ENCODE data around the gene LRRC75A. TPM values are rescaled to one million over a fixed set of nuclear protein-coding genes. Genes with fewer than 3 reads are reported as not detected.
"Not testable (repeated sequence)": the region's sequence is repeated elsewhere in the genome, so short reads cannot be mapped to it uniquely, and the experiment has no call there.

LRRC75A gene
- total RNA-seq, 2 donors from 2014 or later: 3.7 to 4.0 TPM

- Histone ChIP-seq H3K27me3 (replicated peaks; ENCODE audit: insufficient read depth) (no peaks in the 10 kb centered on the region), H3K4me3 (no peak overlapping the region), H3K4me1 (ENCODE audit: control insufficient read depth in 1 of 2, low read depth in 2 of 2) (peaks cover 3 to 11% of the 10 kb centered on the region in 2 donors), H3K36me3 (peaks cover 6% of the 10 kb centered on the region), H3K27ac (no peak overlapping the region), H3K9me3 (no peaks in the 10 kb centered on the region)
- TF ChIP-seq, protein P1, sequence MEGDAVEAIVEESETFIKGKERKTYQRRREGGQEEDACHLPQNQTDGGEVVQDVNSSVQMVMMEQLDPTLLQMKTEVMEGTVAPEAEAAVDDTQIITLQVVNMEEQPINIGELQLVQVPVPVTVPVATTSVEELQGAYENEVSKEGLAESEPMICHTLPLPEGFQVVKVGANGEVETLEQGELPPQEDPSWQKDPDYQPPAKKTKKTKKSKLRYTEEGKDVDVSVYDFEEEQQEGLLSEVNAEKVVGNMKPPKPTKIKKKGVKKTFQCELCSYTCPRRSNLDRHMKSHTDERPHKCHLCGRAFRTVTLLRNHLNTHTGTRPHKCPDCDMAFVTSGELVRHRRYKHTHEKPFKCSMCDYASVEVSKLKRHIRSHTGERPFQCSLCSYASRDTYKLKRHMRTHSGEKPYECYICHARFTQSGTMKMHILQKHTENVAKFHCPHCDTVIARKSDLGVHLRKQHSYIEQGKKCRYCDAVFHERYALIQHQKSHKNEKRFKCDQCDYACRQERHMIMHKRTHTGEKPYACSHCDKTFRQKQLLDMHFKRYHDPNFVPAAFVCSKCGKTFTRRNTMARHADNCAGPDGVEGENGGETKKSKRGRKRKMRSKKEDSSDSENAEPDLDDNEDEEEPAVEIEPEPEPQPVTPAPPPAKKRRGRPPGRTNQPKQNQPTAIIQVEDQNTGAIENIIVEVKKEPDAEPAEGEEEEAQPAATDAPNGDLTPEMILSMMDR (IDR thresholded peaks at IDR 0.05): no peak
- no peak for ATAC-seq (ENCODE audit: insufficient number of reproducible peaks, low FRiP score, low read depth)
- DNase-seq (ENCODE audit: low spot score): no peak
Measured at GRCh38 chr17:16459855-16460550, 32.0 kb downstream of the LRRC75A start.

DNA sequence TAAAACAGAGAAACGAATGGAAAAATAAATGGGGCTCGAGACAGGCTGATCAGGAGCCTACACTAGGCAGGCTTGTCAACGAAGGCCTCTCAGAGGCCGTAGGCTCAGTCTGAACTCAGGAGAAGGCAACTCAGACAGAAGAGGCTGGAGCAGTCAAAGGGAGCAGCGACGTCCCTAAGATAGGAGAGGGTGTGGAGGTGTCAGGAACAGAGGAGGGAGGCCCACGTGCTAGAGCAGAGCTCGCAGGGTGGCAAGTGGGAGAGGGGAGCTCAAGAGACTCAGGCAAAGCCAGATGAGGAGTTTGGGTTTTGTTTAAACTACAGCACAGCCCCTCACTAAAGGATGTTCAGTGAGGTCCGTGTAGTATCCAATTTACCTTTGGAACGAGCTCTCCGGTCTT, 32.7 kb downstream of the LRRC75A start:
- TF ChIP-seq, protein P1 (IDR thresholded peaks at IDR 0.05): no peak
- ATAC-seq (ENCODE audit: insufficient number of reproducible peaks, low FRiP score, low read depth) (no peak), DNase-seq (ENCODE audit: low spot score) (no peak)
- Histone ChIP-seq H3K36me3 (peaks cover 6% of the 10 kb centered on the region), H3K9me3 (no peaks in the 10 kb centered on the region), H3K27me3 (replicated peaks; ENCODE audit: insufficient read depth) (no peaks in the 10 kb centered on the region), H3K27ac (no peak overlapping the region), H3K4me3 (no peak overlapping the region), H3K4me1 (ENCODE audit: control insufficient read depth in 1 of 2, low read depth in 2 of 2) (peaks cover 3 to 11% of the 10 kb centered on the region in 2 donors)

GRCh38 chr17:16456742-16457316, 35.2 kb downstream of the LRRC75A start:
- DNase-seq (ENCODE audit: low spot score): no peak
- Histone ChIP-seq H3K4me3 (no peak overlapping the region), H3K9me3 (no peaks in the 10 kb centered on the region), H3K4me1 (ENCODE audit: control insufficient read depth in 1 of 2, low read depth in 2 of 2) (peaks cover 0 to 6% of the 10 kb centered on the region in 2 donors), H3K27me3 (replicated peaks; ENCODE audit: insufficient read depth) (no peaks in the 10 kb centered on the region), H3K27ac (no peak overlapping the region), H3K36me3 (peaks cover 6% of the 10 kb centered on the region)
- TF ChIP-seq, protein P1 (IDR thresholded peaks at IDR 0.05): no peak
- ATAC-seq (ENCODE audit: insufficient number of reproducible peaks, low FRiP score, low read depth): no peak

- ATAC-seq (ENCODE audit: insufficient number of reproducible peaks, low FRiP score, low read depth): no peak
- H3K9me3 ChIP-seq: no peaks in the 10 kb centered on the region
- peaks cover 6% of the 10 kb centered on the region for H3K36me3 ChIP-seq
- peaks cover 0 to 6% of the 10 kb centered on the region in 2 donors for H3K4me1 ChIP-seq (ENCODE audit: control insufficient read depth in 1 of 2, low read depth in 2 of 2)
- no peak for DNase-seq (ENCODE audit: low spot score)
- no peaks in the 10 kb centered on the region for H3K27me3 ChIP-seq (replicated peaks; ENCODE audit: insufficient read depth)
- H3K27ac ChIP-seq: no peak overlapping the region
- no peak overlapping the region for H3K4me3 ChIP-seq
- TF ChIP-seq, protein P1 (IDR thresholded peaks at IDR 0.05): no peak
Measured at GRCh38 chr17:16455997-16456741, 35.8 kb downstream of the LRRC75A start.

DNA sequence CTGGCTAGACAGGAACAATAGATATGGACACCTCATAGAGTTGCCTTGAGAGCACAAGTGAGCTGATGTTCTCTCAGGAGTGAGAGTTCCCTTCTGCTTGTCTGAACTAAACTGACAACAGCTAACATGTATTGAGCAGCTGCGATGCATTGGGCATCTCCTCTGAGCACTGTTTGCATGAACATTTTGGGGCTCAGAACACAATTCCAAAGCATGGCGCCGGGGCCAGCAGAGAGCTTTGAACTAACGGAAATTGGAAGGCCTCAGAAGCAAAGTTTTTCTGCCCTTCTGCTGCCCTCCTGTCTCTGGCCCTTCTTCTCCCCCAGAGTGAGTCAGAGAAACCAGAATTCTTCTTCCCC, 38.5 kb downstream of the LRRC75A start:
- no peak for DNase-seq (ENCODE audit: low spot score)
- Histone ChIP-seq H3K27me3 (replicated peaks; ENCODE audit: insufficient read depth) (no peaks in the 10 kb centered on the region), H3K27ac (no peak overlapping the region), H3K4me3 (no peak overlapping the region), H3K4me1 (ENCODE audit: control insufficient read depth in 1 of 2, low read depth in 2 of 2) (peaks cover 0 to 6% of the 10 kb centered on the region in 2 donors), H3K9me3 (no peaks in the 10 kb centered on the region), H3K36me3 (no peaks in the 10 kb centered on the region)
- TF ChIP-seq, protein P1 (IDR thresholded peaks at IDR 0.05): no peak
- ATAC-seq (ENCODE audit: insufficient number of reproducible peaks, low FRiP score, low read depth): no peak

DNA sequence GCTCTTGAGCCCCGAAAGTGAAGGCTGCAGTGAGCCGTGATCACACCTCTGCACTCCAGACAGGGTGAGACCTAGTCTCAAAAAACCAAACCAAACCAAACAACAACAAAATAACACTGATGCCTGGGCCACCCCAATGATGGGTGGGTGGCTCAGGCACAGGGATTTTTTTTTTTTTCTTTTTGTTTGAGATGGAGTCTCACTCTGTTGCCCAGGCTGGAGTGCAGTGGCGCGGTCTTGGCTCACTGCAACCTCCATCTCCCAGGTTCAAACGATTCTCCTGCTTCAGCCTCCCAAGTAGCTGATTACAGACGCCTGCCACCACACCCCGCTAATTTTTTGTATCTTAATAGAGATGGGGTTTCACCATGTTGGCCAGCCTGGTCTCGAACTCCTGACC, 39.7 kb downstream of the LRRC75A start:
- not testable (repeated sequence) for H3K36me3 ChIP-seq

More for the DNA sequence above, 39.7 kb downstream of the LRRC75A start:
- not testable (repeated sequence) for ATAC-seq (ENCODE audit: insufficient number of reproducible peaks, low FRiP score, low read depth); H3K4me1 ChIP-seq (ENCODE audit: control insufficient read depth in 1 of 2, low read depth in 2 of 2); H3K4me3 ChIP-seq; DNase-seq (ENCODE audit: low spot score); H3K27ac ChIP-seq; H3K9me3 ChIP-seq; H3K27me3 ChIP-seq (replicated peaks; ENCODE audit: insufficient read depth)
